NCI-H1436 treated with DMSO at 0.1 percent for 48 hours (cell line): ENCODE results near the gene LYG1.

Experiments used
- DNase-seq: peaks from one replicate; lab custom pipeline; 2025; lab: John Stamatoyannopoulos, UW

LYG1 gene

GRCh38 chr2:99275882-99276281 is 25.1 kb downstream of the LYG1 start:
- DNase-seq: no peak

- DNase-seq: no peak
These were observed 39.8 kb downstream of the LYG1 start for GRCh38 chr2:99261242-99261641.

GRCh38 chr2:99260184-99260583 is 40.8 kb downstream of the LYG1 start:
- DNase-seq: no peak

GRCh38 chr2:99259465-99259864 is 41.5 kb downstream of the LYG1 start:
- DNase-seq: no peak

- no peak for DNase-seq
These were observed 44.3 kb downstream of the LYG1 start for GRCh38 chr2:99256677-99257076.

- no peak for DNase-seq
These were observed 45.3 kb downstream of the LYG1 start, which contains the start of gene LYG2 for GRCh38 chr2:99255491-99256318. LYG2 (minus strand) TSS chr2:99255666; CDS start chr2:99254260, 1,406 bp downstream.

GRCh38 chr2:99249951-99250350 is 51.0 kb downstream of the LYG1 start:
- no peak for DNase-seq

- DNase-seq: no peak
These were observed 58.8 kb downstream of the LYG1 start for GRCh38 chr2:99242151-99242550.

- no peak for DNase-seq
These were observed 60.6 kb downstream of the LYG1 start for GRCh38 chr2:99240431-99240830.

GRCh38 chr2:99238599-99238998 is 62.4 kb downstream of the LYG1 start:
- DNase-seq: no peak
